Stimulated activated CD4-positive, alpha-beta T cell treated with anti-CD3 and anti-CD28 coated beads, Interleukin-1b, Interleukin-23, amount 100 ng/mL, for 1 hour (primary cell): ENCODE data around the gene IMPG1.

Experiments
- DNase-seq, 2 donors: peaks; one replicate each; pipeline ENCODE4 v3.0.0-alpha.2; 2020; ENCODE audit warnings: low read depth in 2 of 2

The IMPG1 gene

GRCh38 chr6:76072562-76072961, at the start of gene IMPG1:
Gene IMPG1 (minus strand): TSS chr6:76072662. CDS start chr6:76072488, 174 bp downstream.
- DNase-seq = no peak

- DNase-seq = no peak
Observed at GRCh38 chr6:76120302-76120701, 47.8 kb upstream of the IMPG1 start.

- no peak for DNase-seq
Observed at GRCh38 chr6:76073281-76073680, 819 bp upstream of the IMPG1 start.

- no peak for DNase-seq
Observed at GRCh38 chr6:76057469-76057868, 15.0 kb downstream of the IMPG1 start.

GRCh38 chr6:76052314-76052713, 20.1 kb downstream of the IMPG1 start:
- DNase-seq = no peak

- no peak for DNase-seq
Observed at GRCh38 chr6:76043690-76044089, 28.8 kb downstream of the IMPG1 start.

GRCh38 chr6:76035713-76036112, 36.7 kb downstream of the IMPG1 start:
- no peak for DNase-seq

- no peak for DNase-seq
Observed at GRCh38 chr6:76026101-76026500, 46.4 kb downstream of the IMPG1 start.

GRCh38 chr6:76014626-76015530, 57.6 kb downstream of the IMPG1 start:
- no peak for DNase-seq

GRCh38 chr6:76004202-76004601, 68.3 kb downstream of the IMPG1 start:
- DNase-seq = no peak

GRCh38 chr6:76003686-76004085, 68.8 kb downstream of the IMPG1 start:
- DNase-seq = no peak

- no peak for DNase-seq
Observed at GRCh38 chr6:76003113-76003512, 69.3 kb downstream of the IMPG1 start.

GRCh38 chr6:76000629-76001028, 71.8 kb downstream of the IMPG1 start:
- DNase-seq = no peak

GRCh38 chr6:75997696-75998095, 74.8 kb downstream of the IMPG1 start:
- DNase-seq = no peak

GRCh38 chr6:75993236-75994162, 79.0 kb downstream of the IMPG1 start:
- DNase-seq = no peak

- DNase-seq = no peak
Observed at GRCh38 chr6:75991941-75992340, 80.5 kb downstream of the IMPG1 start.

- DNase-seq = no peak
Observed at GRCh38 chr6:75986935-75987334, 85.5 kb downstream of the IMPG1 start.

- DNase-seq = no peak
Observed at GRCh38 chr6:75975904-75976303, 96.6 kb downstream of the IMPG1 start.

- DNase-seq = no peak
Observed at GRCh38 chr6:75970093-75970492, 102.4 kb downstream of the IMPG1 start.

- no peak for DNase-seq
Observed at GRCh38 chr6:75968143-75968542, 104.3 kb downstream of the IMPG1 start.

GRCh38 chr6:75963569-75963968, 108.9 kb downstream of the IMPG1 start:
- DNase-seq = no peak

- DNase-seq = no peak
Observed at GRCh38 chr6:75952128-75952527, 120.3 kb downstream of the IMPG1 start.

- no peak for DNase-seq
Observed at GRCh38 chr6:75947935-75948334, 124.5 kb downstream of the IMPG1 start.
